ENCODE data around the gene KMT2E. TPM values are rescaled to one million over a fixed set of nuclear protein-coding genes. Genes with fewer than 3 reads are reported as not detected.

The KMT2E gene
- total and polyA plus RNA-seq, 2 experiments from 2014 or later, result 78.4 to 131 TPM

- no peaks in the 10 kb centered on the region for H3K36me3 ChIP-seq
- H3K4me1 ChIP-seq (ENCODE audit: low read depth), result peaks cover 22% of the 10 kb centered on the region
- no peak for DNase-seq (ENCODE audit: low read depth in 1 of 2, low spot score in 1 of 2)
- no peaks in the 10 kb centered on the region for H3K9me3 ChIP-seq (ENCODE audit: low read depth)
- TF ChIP-seq CTCF (IDR thresholded peaks at IDR 0.05; ENCODE audit: low read depth, low read length), result no peak
- no peaks in the 10 kb centered on the region for H3K27me3 ChIP-seq
- peak overlapping the region; percentile 81 for H3K4me3 ChIP-seq
- peak overlapping the region; percentile 100 for H3K27ac ChIP-seq
These were observed 2.2 kb downstream of the KMT2E start for GRCh38 chr7:105016068-105016708.

DNA sequence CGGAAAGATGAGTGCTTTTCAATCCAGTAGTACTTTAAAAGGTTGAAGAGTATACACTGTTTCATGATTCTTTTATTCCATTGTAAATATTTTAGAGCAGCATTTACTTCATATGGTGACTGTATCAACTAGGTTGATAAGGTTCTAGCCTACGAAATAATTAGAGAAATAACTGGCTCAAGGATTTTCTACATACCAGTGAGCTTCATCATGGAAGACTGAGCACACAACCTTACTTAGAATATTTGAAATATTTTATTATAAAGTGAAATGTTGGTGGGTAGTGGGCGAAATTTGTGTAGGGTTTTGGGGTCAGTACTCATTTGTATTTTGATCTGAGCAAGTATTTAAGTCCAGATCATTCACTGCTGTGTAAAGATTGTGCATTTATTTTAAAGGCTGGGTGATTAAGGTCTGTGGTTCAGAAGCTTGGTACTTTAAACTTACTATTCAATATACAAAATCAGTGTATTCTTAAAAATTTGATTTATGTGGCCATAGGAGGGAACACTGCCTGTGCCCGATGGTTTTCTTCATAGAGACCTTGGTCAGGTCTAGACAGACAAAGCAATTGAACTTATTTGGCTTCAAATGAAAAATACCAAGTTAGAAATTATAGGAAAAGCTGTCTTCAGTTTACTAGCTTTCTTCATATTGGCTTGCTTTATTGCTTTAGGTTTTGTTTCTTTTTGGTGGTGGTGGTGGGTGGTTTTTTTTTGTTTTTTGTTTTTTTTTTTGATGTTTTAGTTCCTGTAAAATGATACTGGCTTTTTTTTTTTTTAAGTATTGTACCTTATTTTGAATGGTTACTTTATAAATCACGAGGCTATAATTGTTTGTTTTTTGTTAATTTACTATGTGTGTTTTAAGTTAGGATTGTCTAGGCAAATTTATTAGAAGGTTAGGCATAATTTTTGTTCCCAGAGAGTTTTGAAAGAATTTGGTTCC, 3.0 kb downstream of the KMT2E start:
- H3K27me3 ChIP-seq, result no peaks in the 10 kb centered on the region
- no peak for TF ChIP-seq CTCF (IDR thresholded peaks at IDR 0.05; ENCODE audit: low read depth, low read length)
- DNase-seq (ENCODE audit: low read depth in 1 of 2, low spot score in 1 of 2), result peak in 1 of 2 donors; percentile 49

GRCh38 chr7:105017657-105018365, 3.8 kb downstream of the KMT2E start:
- Histone ChIP-seq H3K27ac (peak overlapping the region; percentile 76), H3K36me3 (no peaks in the 10 kb centered on the region), H3K9me3 (ENCODE audit: low read depth) (no peaks in the 10 kb centered on the region), H3K4me3 (peak overlapping the region; percentile 81), H3K27me3 (no peaks in the 10 kb centered on the region), H3K4me1 (ENCODE audit: low read depth) (peaks cover 21% of the 10 kb centered on the region)
- DNase-seq (ENCODE audit: low read depth in 1 of 2, low spot score in 1 of 2), result no peak
- no peak for TF ChIP-seq CTCF (IDR thresholded peaks at IDR 0.05; ENCODE audit: low read depth, low read length)

More for the DNA sequence above, 3.0 kb downstream of the KMT2E start:
- Histone ChIP-seq H3K36me3 (no peaks in the 10 kb centered on the region), H3K4me3 (peak overlapping the region; percentile 81), H3K4me1 (ENCODE audit: low read depth) (peaks cover 21% of the 10 kb centered on the region), H3K27ac (peak overlapping the region; percentile 100), H3K9me3 (ENCODE audit: low read depth) (no peaks in the 10 kb centered on the region)

GRCh38 chr7:105019269-105019668, 5.3 kb downstream of the KMT2E start:
- TF ChIP-seq CTCF (IDR thresholded peaks at IDR 0.05; ENCODE audit: low read depth, low read length), result no peak
- no peaks in the 10 kb centered on the region for H3K9me3 ChIP-seq (ENCODE audit: low read depth)

GRCh38 chr7:105020926-105021325, 6.9 kb downstream of the KMT2E start:
- peaks cover 37% of the 10 kb centered on the region for H3K4me1 ChIP-seq (ENCODE audit: low read depth)
- no peak overlapping the region for H3K27ac ChIP-seq
- H3K27me3 ChIP-seq, result no peaks in the 10 kb centered on the region
- no peaks in the 10 kb centered on the region for H3K36me3 ChIP-seq
- TF ChIP-seq CTCF (IDR thresholded peaks at IDR 0.05; ENCODE audit: low read depth, low read length), result no peak
- H3K4me3 ChIP-seq, result no peak overlapping the region
- H3K9me3 ChIP-seq (ENCODE audit: low read depth), result no peaks in the 10 kb centered on the region
- no peak for DNase-seq (ENCODE audit: low read depth in 1 of 2, low spot score in 1 of 2)

More at GRCh38 chr7:105019269-105019668, 5.3 kb downstream of the KMT2E start:
- peaks cover 22% of the 10 kb centered on the region for H3K4me1 ChIP-seq (ENCODE audit: low read depth)
- H3K36me3 ChIP-seq, result no peaks in the 10 kb centered on the region
- no peaks in the 10 kb centered on the region for H3K27me3 ChIP-seq
- DNase-seq (ENCODE audit: low read depth in 1 of 2, low spot score in 1 of 2), result no peak
- H3K27ac ChIP-seq, result no peak overlapping the region
- H3K4me3 ChIP-seq, result no peak overlapping the region
